SJSA1 (cell line): Measurements from ENCODE around the gene DOP1A. TPM values are rescaled to one million over a fixed set of nuclear protein-coding genes. Genes with fewer than 3 reads are reported as not detected.

Experiments used
- DNase-seq, 2 experiments: peaks; one replicate each; pipeline ENCODE4 v3.0.0-alpha.2; 2015 to 2020; ENCODE audit warnings: low spot score in 2 of 2, low read depth in 1 of 2
- H3K27ac ChIP-seq: fragments of 250-450 bp; sonication (Bioruptor Pico); 2 replicates; pipeline ENCODE4 v1.5.1; 2020; ENCODE audit warnings: mild to moderate bottlenecking, moderate library complexity
- H3K27me3 ChIP-seq: fragments of 250-450 bp; sonication (Bioruptor Pico); replicated peaks from 2 replicates; pipeline ENCODE4 v1.5.1; 2020; ENCODE audit warnings: mild to moderate bottlenecking, moderate library complexity
- H3K36me3 ChIP-seq: fragments of 250-450 bp; sonication (Bioruptor Pico); 2 replicates; pipeline ENCODE4 v1.5.1; 2020; ENCODE audit warnings: mild to moderate bottlenecking
- H3K4me1 ChIP-seq: fragments of 250-450 bp; sonication (Bioruptor Pico); replicated peaks from 2 replicates; pipeline ENCODE4 v1.6.1; 2021; ENCODE audit warnings: mild to moderate bottlenecking
- H3K4me3 ChIP-seq: fragments of 250-450 bp; sonication (Bioruptor Pico); 2 replicates; pipeline ENCODE4 v1.5.1; 2020; ENCODE audit warnings: mild to moderate bottlenecking
- H3K9me3 ChIP-seq: fragments of 250-450 bp; sonication (Bioruptor Pico); replicated peaks from 2 replicates; pipeline ENCODE4 v1.5.1; 2020; ENCODE audit warnings: mild to moderate bottlenecking
- total RNA-seq: library from RNA; depleted of rRNA; stranded (reverse); fragments of >200 nt; shearing (Covaris generic); gene quantifications from 2 replicates; pipeline ENCODE4 v1.2.3, GENCODE V29; 2014; rRNA removed

The DOP1A gene
- total RNA-seq, 1 experiment from 2014 or later, result 13.9 TPM

- no peaks in the 10 kb centered on the region for H3K27me3 ChIP-seq
- peak; percentile 43 to 58 for DNase-seq
- H3K9me3 ChIP-seq, result no peaks in the 10 kb centered on the region
- peaks cover 3% of the 10 kb centered on the region; the same call in 1 of the 2 replicates for H3K4me1 ChIP-seq
- no peak overlapping the region for H3K4me3 ChIP-seq
- H3K36me3 ChIP-seq, result peaks cover 28% of the 10 kb centered on the region
- H3K27ac ChIP-seq, result no peak overlapping the region
Observed at GRCh38 chr6:83215131-83216047, 147.9 kb downstream of the DOP1A start.

DNA sequence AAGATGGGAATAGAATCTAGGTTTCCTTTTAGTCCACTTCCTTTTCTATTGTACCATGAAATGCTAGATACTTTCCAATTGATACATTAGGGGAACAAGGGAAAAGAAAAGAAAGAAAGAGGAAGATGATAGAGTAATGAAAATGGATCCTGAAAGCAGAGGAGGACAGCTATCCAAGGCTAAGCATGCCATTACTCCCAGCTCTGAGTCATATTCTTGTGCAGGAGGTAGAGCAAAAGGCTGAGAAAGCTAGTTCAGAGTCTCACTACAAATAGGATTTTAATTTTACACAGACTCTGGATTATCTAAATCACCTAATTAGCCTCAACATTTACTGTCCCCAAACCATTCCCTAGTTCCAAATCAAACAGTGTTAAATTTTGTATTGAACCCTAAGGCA is 149.3 kb downstream of the DOP1A start:
- H3K9me3 ChIP-seq, result no peaks in the 10 kb centered on the region
- peaks cover 3% of the 10 kb centered on the region; the same call in 1 of the 2 replicates for H3K4me1 ChIP-seq
- no peak overlapping the region for H3K4me3 ChIP-seq
- H3K27ac ChIP-seq, result no peak overlapping the region
- H3K36me3 ChIP-seq, result peaks cover 31% of the 10 kb centered on the region
- no peaks in the 10 kb centered on the region for H3K27me3 ChIP-seq
- no peak for DNase-seq

Other genes starting within 250 kb of the DOP1A start
- 6.8 and 6.9 TPM in 2 replicates for gene UBE3D, start 1.8 kb upstream of the DOP1A start, total RNA-seq
- gene PGM3, start 125.6 kb downstream of the DOP1A start, total RNA-seq, result 51.1 and 65.3 TPM in 2 replicates
- 0.60 and 1.7 TPM in 2 replicates for gene RWDD2A, start 125.7 kb downstream of the DOP1A start, total RNA-seq